GM12874 (cell line): Measurements from ENCODE around the gene ALOX12.

Experiments
- TF ChIP-seq, protein P1 (sequence below): IDR thresholded peaks from 2 replicates; pipeline ENCODE4 v1.5.1; 2011; ENCODE audit warnings: low read depth, mild to moderate bottlenecking, control low read depth, low read length, moderate library complexity; ENCODE audit not compliant: insufficient read depth

ALOX12 gene

DNA sequence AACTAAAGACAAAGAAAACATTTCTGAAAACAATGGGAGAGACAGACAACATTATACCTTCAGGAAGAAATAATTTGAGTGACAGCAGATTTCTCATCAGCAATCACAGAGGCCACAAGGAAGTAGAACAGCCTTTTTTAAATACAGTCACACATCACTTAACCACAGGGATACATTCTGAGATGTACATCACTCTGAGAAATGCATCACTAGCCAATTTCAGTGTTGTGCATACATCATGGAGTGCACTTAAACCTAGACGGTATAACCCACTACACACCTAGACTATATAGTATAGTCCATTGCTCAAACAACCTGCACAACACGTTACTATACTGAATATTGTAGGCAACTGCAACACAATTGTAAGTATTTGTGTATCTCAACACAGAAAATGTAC is 24.9 kb upstream of the ALOX12 start:
- TF ChIP-seq, protein P1, sequence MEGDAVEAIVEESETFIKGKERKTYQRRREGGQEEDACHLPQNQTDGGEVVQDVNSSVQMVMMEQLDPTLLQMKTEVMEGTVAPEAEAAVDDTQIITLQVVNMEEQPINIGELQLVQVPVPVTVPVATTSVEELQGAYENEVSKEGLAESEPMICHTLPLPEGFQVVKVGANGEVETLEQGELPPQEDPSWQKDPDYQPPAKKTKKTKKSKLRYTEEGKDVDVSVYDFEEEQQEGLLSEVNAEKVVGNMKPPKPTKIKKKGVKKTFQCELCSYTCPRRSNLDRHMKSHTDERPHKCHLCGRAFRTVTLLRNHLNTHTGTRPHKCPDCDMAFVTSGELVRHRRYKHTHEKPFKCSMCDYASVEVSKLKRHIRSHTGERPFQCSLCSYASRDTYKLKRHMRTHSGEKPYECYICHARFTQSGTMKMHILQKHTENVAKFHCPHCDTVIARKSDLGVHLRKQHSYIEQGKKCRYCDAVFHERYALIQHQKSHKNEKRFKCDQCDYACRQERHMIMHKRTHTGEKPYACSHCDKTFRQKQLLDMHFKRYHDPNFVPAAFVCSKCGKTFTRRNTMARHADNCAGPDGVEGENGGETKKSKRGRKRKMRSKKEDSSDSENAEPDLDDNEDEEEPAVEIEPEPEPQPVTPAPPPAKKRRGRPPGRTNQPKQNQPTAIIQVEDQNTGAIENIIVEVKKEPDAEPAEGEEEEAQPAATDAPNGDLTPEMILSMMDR, result no peak

DNA sequence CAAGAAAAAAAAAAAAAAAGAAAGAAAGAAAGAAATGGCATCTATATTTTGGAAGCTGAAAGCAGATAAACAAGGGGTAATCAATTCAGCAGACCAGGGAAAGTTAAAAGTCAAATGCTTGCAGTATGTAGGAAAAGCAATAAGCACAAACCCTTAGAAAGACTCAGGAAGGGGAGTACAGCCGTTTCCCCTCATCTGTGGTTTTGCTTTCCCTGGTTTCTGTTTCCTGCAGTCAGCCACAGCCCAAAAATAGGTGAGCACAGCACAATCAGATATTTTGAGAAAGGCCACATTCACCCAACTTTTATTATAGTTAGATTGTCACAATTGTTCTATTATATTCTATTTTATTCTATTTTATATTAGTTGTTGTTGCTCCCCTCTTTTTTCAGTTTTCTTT is 14.4 kb upstream of the ALOX12 start:
- TF ChIP-seq, protein P1, result no peak

DNA sequence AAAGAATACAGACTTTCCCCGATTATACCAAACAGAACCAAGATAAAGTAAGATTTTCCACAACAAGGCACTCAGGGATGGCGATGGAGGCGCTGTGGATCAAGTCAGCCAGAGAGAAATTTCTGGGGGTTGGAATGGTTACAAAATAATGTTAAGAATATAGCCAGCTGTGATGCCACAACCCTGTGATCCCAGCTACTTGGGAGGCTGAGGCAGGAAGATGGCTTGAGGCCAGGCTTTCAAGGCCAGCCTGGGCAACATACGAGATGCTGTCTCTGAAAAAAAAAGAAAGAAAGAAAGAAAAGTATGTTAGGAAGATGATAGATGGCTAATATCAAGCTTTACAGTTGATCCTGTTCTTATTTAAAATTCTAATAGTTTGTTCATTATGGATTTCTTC is 10.6 kb upstream of the ALOX12 start:
- TF ChIP-seq, protein P1, result no peak

DNA sequence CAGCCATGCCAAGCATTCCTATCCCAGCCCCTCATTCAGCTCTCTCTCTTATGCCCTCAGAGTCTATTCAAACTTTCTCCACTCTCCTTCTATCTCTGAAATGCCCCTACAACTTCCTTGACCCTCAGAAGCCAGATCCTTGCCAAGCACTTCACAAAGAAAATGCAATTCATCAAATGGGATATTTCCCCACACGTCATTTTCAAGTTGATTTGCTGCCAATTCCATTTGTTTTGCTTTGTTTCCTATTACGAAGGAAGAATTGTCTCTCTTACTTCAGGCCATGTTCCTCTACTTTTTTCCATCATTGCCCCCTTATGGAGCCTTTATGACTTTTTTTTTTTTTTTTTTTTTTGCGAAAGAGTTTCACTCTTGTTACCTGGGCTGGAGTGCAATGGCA is 9.2 kb upstream of the ALOX12 start:
- TF ChIP-seq, protein P1, result no peak

DNA sequence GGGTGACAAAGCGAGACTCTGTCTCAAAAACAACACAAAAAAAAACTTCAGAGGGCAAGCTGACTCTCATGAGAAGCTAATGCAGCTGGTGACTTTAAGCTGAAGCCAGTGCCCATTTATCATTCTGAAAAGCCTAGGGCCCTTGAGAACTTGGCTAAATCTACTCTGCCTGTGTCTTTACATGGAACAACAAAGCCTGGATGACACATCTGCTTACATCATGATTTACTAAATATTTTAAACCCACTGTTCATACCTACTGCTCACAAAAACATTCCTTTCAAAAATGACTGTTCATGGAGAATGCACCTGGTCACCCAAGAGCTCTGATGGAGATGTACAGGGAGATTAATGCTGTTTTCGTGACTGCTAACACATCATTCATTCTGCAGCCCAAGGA is 6.1 kb upstream of the ALOX12 start:
- TF ChIP-seq, protein P1, result no peak

DNA sequence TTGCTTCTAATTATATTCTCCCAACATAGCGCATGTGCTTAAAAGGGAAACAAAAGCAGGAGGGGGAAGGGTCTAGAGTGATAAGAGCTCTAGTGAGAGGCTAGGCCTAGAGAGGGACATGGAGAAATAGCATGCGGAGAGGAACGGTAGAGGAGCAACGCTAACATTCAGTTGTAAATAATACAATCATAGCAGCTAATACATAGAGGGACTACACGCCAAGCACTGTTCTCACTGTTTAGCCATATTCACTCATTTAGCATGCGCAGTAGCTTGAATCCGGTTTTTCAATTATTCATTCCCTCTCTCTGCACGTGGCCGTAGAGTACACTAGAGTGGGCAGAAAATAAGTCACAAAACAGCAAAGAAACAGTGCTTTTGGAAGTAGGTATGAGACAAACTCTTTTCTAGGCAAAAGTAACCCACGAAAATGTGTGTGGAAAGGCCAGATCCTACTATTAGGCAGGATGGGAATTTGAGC is 1.7 kb upstream of the ALOX12 start:
- TF ChIP-seq, protein P1, result no peak

DNA sequence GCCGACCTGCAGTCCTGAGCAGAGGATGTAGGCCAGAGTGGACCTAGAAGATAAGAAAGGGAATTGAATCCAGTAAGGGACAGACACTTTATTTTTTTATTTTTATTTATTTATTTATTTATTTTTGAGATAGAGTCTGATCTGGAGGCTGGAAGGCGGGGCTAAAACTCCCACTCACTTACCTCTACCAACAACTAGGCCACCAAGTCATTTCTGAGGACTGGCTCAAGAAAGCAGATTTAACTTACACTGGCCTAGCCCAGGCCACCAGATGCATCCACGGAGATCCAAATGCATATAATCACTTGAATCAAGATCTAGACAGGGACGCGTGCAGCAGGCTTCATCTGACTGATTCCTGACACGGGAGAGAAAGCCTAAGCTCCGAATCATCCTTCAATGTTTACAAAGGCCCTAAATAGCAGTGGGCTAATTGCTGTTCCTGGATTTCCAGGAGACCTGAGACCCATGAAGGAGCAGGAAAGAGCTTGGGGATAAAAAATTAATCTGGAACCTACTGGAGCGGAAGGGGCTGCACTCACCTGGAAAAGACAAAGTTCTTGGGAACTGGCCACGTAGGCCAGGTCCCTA is 1.1 kb upstream of the ALOX12 start:
- TF ChIP-seq, protein P1, result no peak
